Endothelial cell (in vitro differentiated cells): Measurements from ENCODE around the gene GGNBP2. TPM values are rescaled to one million over a fixed set of nuclear protein-coding genes. Genes with fewer than 3 reads are reported as not detected.

Experiments used
- DNase-seq: peaks from one replicate; pipeline ENCODE4 v3.0.0; 2021; ENCODE audit warnings: low spot score
- H3K27ac Mint-ChIP-seq: one replicate; pipeline ENCODE4 v1.8.0; 2021; ENCODE audit warnings: mixed read lengths, inconsistent platforms; ENCODE audit not compliant: unreplicated experiment
- H3K27me3 Mint-ChIP-seq: one replicate; pipeline ENCODE4 v1.8.0; 2021; ENCODE audit warnings: mild to moderate bottlenecking, moderate library complexity, mixed read lengths, inconsistent platforms; ENCODE audit not compliant: unreplicated experiment
- H3K36me3 Mint-ChIP-seq: one replicate; pipeline ENCODE4 v1.8.0; 2021; ENCODE audit warnings: mild to moderate bottlenecking, low read depth, mixed read lengths, inconsistent platforms; ENCODE audit not compliant: unreplicated experiment
- H3K4me1 Mint-ChIP-seq: one replicate; pipeline ENCODE4 v1.8.0; 2021; ENCODE audit warnings: mild to moderate bottlenecking, mixed read lengths, inconsistent platforms; ENCODE audit not compliant: unreplicated experiment
- H3K4me3 Mint-ChIP-seq: one replicate; pipeline ENCODE4 v1.8.0; 2021; ENCODE audit warnings: mild to moderate bottlenecking, mixed read lengths, inconsistent platforms; ENCODE audit not compliant: unreplicated experiment
- H3K9me3 Mint-ChIP-seq: one replicate; pipeline ENCODE4 v1.8.0; 2021; ENCODE audit warnings: mixed read lengths, inconsistent platforms; ENCODE audit not compliant: unreplicated experiment
- total RNA-seq: library from RNA; stranded (reverse); fragmentation: NEBNext Ultra II Directional; extraction: Animal tissue kit (Norgen Biotek cat#: 25700); gene quantifications from one replicate; pipeline ENCODE4 v1.2.1, GENCODE V29; 2021; ENCODE audit not compliant: unreplicated experiment
- TF ChIP-seq, protein P1 (sequence below): fragments of 200-600 bp; sonication (generic); IDR thresholded peaks from one replicate; pipeline ENCODE4 v1.5.0; 2021; ENCODE audit warnings: antibody characterized with exemption; ENCODE audit not compliant: unreplicated experiment

Gene GGNBP2
- total RNA-seq, 1 donor from 2014 or later, result 84.4 TPM

DNA sequence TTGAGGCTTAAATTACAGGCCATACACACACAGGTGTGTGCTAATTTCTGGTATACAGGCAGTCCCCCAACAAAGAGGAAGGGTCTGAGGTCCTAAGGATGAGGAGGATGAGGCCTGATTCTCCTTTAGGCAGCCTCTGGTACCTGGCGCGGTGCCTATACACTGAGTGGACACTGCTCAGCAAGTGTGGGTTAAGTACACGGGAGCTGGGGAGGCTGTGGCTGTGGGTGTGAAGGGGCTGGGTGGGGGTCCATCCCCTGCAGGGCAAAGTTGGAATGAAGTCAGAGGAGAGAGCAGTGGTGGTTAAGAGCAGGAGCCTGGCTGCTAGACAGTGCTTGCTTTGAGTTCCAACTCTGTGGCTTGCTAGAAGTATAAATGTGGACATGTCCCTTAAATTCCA is 67.6 kb downstream of the GGNBP2 start:
- no peak overlapping the region for H3K4me3 Mint-ChIP-seq
- H3K9me3 Mint-ChIP-seq, result no peaks in the 10 kb centered on the region
- H3K27me3 Mint-ChIP-seq, result peaks cover 8% of the 10 kb centered on the region
- no peaks in the 10 kb centered on the region for H3K36me3 Mint-ChIP-seq
- H3K27ac Mint-ChIP-seq, result no peak overlapping the region
- TF ChIP-seq, protein P1, sequence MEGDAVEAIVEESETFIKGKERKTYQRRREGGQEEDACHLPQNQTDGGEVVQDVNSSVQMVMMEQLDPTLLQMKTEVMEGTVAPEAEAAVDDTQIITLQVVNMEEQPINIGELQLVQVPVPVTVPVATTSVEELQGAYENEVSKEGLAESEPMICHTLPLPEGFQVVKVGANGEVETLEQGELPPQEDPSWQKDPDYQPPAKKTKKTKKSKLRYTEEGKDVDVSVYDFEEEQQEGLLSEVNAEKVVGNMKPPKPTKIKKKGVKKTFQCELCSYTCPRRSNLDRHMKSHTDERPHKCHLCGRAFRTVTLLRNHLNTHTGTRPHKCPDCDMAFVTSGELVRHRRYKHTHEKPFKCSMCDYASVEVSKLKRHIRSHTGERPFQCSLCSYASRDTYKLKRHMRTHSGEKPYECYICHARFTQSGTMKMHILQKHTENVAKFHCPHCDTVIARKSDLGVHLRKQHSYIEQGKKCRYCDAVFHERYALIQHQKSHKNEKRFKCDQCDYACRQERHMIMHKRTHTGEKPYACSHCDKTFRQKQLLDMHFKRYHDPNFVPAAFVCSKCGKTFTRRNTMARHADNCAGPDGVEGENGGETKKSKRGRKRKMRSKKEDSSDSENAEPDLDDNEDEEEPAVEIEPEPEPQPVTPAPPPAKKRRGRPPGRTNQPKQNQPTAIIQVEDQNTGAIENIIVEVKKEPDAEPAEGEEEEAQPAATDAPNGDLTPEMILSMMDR, result no peak
- DNase-seq, result no peak
- H3K4me1 Mint-ChIP-seq, result no peaks in the 10 kb centered on the region

DNA sequence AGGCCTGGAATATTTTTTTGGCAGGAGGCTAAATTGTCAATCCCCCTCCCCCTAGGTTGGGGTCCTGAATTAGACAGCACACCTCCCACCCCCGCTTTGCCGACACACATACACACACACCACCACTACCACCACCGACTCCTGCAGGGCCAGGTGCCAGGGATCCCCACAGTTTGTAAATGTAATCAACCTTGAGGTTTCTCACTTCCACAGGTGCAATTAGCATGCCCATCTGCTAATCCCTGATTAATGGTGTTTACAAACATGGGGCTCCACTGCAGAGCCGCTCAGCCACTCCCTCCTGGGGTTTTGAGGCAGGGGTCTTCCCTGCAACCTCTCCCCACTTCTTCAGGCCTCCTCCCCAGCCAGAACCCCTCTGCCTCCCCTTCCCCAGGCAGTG is 68.4 kb downstream of the GGNBP2 start:
- no peak for DNase-seq
- Mint-ChIP-seq H3K9me3 (no peaks in the 10 kb centered on the region), H3K27me3 (peaks cover 8% of the 10 kb centered on the region), H3K4me1 (no peaks in the 10 kb centered on the region), H3K27ac (no peak overlapping the region), H3K4me3 (no peak overlapping the region), H3K36me3 (no peaks in the 10 kb centered on the region)
- TF ChIP-seq, protein P1, result no peak

DNA sequence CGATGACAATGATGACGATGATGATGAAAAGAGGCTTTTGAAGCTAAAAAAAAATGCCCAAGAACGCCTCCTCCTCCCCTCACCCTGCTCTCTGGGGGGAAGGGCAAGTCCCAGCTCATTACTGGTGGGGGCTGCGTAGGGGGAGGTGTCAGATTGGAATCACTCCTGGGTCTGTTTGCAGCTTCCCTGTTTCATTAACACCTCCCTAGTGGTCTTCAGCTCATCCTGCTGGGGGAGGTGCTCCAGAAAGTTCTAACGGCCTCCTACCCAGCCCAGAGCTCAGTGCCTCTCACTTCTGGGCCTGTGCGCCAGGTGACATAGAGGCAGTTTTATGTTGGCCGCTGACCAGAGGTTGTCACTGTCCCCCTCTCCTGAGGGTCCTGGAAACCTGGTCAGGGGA is 69.4 kb downstream of the GGNBP2 start:
- TF ChIP-seq, protein P1, result no peak
- Mint-ChIP-seq H3K4me1 (no peaks in the 10 kb centered on the region), H3K9me3 (no peaks in the 10 kb centered on the region), H3K27me3 (peaks cover 6% of the 10 kb centered on the region), H3K36me3 (no peaks in the 10 kb centered on the region), H3K27ac (no peak overlapping the region), H3K4me3 (no peak overlapping the region)
- no peak for DNase-seq

DNA sequence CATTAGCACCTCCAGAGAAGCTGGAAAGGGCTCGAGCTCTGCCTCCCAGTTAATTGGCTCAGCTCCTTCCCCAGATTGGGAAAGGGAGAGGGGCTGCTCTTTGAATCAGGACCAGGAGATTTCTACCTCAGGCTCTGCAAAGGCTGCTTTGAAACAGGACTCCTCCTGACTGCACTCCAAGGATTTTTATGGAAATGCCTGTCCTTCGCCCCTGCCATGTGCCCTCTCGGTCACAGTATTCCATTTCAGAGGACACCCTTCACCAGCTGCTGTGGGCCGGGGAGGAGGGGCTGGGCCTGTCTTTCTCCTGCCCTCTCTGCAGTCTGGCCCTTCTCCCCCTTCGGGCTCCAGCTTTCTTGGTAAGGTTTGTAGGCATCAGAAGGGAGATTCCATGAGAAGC is 70.2 kb downstream of the GGNBP2 start:
- TF ChIP-seq, protein P1, result no peak

DNA sequence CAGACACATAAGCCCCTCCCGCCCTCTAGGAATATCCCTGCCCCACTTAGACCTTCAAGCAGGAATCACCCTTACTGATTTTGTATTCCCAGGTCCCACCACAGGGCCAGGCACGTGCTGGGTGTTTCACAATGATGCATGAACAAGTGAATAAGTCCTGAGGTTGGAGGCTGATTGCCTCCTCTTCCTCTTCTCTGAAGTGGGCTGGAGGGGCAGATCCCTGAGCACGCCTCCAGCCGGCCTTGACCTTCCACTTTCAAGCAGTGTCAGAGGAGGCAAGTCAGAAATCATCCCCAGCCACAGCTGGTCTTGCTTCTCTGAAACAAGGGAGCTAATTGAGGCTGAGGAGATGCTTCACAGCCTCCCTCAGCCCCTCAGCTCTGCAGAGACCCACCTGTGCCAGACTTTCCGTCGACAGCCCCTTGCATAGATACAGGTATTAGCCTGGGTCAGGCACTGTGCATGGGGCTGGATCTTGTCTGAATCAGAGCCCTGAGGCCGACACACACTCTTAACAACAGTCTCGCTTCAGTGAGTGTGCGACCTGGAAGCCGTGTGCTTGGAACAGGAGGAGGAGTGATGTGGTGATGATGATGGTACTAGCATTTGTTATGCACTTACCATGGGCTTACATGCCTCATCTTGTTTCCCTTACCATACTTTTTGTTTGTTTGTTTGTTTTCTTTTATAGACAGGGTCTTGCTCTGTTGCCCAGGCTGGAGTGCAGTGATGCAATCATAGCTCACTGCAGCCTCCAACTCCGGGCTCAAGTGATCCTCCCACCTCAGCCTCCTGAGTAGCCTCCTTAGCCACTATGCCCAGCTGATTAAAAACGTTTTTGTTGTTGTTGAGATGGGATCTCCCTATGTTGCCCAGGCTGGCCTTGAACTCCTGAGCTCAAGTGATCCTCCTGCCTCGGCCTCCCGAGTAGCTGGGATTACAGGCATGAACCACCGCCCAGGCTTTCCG is 71.6 kb downstream of the GGNBP2 start:
- TF ChIP-seq, protein P1, result no peak
- no peak overlapping the region for H3K4me3 Mint-ChIP-seq
- peaks cover 3% of the 10 kb centered on the region for H3K4me1 Mint-ChIP-seq
- H3K9me3 Mint-ChIP-seq, result no peaks in the 10 kb centered on the region
- no peaks in the 10 kb centered on the region for H3K36me3 Mint-ChIP-seq
- H3K27me3 Mint-ChIP-seq, result peaks cover 6% of the 10 kb centered on the region
- no peak for DNase-seq
- H3K27ac Mint-ChIP-seq, result no peak overlapping the region

More for the DNA sequence above, 70.2 kb downstream of the GGNBP2 start:
- no peaks in the 10 kb centered on the region for H3K4me1 Mint-ChIP-seq
- no peaks in the 10 kb centered on the region for H3K36me3 Mint-ChIP-seq
- no peaks in the 10 kb centered on the region for H3K9me3 Mint-ChIP-seq
- no peak for DNase-seq
- H3K4me3 Mint-ChIP-seq, result no peak overlapping the region
- H3K27ac Mint-ChIP-seq, result no peak overlapping the region
- H3K27me3 Mint-ChIP-seq, result peaks cover 6% of the 10 kb centered on the region
